NCI-H2107 treated with DMSO at 0.1 percent for 48 hours (cell line): Measurements from ENCODE around the gene LCN15.
"Not testable (repeated sequence)": the region's sequence is repeated elsewhere in the genome, so short reads cannot be mapped to it uniquely, and the experiment has no call there.

Experiments used
- DNase-seq: peaks from one replicate; lab custom pipeline; 2025; ENCODE audit not compliant: unreplicated experiment; lab: John Stamatoyannopoulos, UW

Gene LCN15

GRCh38 chr9:136756134-136756438, 8.2 kb downstream of the LCN15 start:
- DNase-seq, result no peak

- not testable (repeated sequence) for DNase-seq
These were observed 8.8 kb downstream of the LCN15 start for GRCh38 chr9:136755302-136756133.

DNA sequence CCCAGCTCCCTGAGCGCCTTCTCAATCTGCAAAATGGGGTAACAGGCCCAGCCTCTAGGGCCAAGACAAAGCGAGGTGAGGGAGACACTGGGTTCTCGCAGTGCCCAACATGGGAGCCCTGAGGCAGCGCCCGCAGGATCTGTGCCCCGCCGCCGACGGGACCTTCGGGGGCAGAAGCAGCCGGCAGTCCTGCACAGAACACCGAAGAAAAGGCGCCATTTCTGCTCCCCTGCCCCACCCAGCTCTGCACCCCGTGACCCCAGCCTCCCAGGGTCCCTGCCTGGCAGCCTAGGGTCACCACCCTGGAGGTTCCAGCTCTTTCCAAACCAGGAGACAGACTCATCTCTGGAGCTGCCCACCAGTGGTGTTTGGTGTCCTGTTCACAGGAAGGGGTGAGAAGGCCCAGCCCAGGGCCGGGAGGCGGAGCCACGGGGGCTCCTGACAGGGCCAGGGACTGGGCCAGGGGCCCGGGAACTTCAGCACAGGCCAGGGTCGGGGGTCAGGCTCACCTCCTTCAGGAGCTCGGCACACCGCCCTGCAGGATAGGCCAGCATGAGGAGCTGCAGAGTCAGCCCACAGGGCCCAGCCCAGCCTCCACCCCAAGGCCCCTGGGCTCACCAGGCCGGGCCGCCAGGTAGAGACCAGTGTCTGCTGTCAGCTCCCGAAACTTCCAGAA, 9.6 kb downstream of the LCN15 start:
- DNase-seq, result no peak

GRCh38 chr9:136754059-136754572, 10.2 kb downstream of the LCN15 start:
- no peak for DNase-seq

- no peak for DNase-seq
These were observed 10.8 kb downstream of the LCN15 start for GRCh38 chr9:136753371-136754058.

GRCh38 chr9:136751814-136752213, 12.5 kb downstream of the LCN15 start:
- DNase-seq, result no peak

DNA sequence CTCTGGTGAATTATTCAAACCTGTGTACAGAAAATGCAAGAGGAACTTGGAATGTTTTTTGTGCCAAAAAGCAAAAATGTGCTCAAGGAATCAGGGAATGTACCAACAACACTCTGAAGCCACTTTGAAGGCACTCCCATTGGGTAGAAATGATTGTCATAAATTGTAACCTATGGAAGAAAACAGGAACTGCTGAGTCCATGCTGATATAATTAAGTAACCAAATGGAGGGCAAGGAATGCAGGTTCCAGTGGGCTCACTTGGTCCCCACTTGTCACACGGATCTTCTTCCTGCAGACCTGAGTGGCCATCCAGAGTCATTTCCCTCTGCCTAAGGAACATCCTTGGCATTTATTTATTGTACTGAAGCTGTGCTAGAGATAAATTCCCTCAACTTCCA, 13.1 kb downstream of the LCN15 start:
- DNase-seq, result no peak

DNA sequence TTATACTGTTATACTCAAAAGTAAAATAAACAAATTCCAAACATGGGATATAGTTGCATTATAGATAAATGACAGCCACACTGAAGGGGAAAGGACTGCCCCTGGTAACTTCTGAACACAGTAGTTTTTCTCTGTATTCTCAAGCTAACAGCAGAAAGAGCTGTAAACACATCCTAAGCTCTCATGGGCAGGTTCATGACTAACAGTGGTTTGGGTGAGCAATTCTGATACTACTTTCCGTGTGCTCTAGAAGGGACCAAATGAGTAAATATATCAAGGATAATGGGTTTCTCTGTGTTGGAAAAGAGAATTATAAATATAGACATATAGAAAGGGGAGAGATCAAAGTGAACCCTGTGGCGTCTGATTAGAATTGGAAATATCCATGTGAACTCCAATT, 13.8 kb downstream of the LCN15 start:
- DNase-seq, result no peak

- no peak for DNase-seq
These were observed 15.4 kb downstream of the LCN15 start for GRCh38 chr9:136748666-136749611.

DNA sequence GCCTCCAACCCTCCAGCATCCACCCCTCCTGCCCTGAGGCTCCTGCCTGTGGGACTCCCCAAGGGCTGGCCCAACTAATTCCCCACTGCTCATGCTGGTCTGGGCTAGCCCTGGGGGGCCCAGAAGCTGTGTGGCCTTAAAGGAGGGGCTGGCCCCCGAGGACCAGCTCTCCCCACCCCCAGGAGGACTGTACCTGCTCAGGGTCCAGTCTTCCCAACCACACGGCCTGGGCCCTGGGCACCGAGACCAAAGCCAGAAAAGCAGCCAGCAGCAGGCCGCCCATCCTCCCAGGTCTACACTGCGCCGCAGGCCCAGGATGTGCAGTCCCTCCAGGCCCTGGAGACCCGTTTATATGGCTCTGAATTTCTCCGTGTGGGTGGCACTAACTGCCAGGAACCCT, 16.1 kb downstream of the LCN15 start, which contains the start of gene LCN6:
TSS of gene LCN6 (minus strand) at position 325 of the 400 bp plus-strand sequence. CDS start at position 283, 42 bp downstream.
- no peak for DNase-seq

- DNase-seq, result no peak
These were observed 16.9 kb downstream of the LCN15 start for GRCh38 chr9:136747161-136748060.

DNA sequence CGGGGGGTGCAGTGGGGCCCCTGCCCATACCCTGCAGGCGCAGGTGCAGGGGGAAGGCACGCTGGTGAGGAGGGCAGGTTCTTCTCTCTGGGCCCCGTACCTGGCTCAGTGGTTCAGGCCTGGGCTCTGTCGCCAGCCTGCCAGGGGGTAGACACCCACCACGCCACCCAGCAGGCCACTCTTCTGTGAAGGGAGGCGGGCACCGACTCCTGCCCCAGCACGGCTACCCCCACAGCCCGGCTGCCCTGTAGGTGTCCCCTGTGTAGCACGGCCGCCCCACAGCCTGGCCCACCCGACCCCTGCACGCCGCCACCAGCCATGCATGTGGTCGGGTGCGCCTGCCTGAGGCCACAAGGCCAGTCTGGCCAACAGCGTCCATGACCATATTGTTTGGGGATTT, 17.7 kb downstream of the LCN15 start:
- DNase-seq, result no peak

GRCh38 chr9:136746155-136746490, 18.2 kb downstream of the LCN15 start:
- DNase-seq, result no peak

GRCh38 chr9:136745389-136746154, 18.7 kb downstream of the LCN15 start:
- DNase-seq, result no peak

- DNase-seq, result no peak
These were observed 19.5 kb downstream of the LCN15 start for GRCh38 chr9:136744773-136745172.

DNA sequence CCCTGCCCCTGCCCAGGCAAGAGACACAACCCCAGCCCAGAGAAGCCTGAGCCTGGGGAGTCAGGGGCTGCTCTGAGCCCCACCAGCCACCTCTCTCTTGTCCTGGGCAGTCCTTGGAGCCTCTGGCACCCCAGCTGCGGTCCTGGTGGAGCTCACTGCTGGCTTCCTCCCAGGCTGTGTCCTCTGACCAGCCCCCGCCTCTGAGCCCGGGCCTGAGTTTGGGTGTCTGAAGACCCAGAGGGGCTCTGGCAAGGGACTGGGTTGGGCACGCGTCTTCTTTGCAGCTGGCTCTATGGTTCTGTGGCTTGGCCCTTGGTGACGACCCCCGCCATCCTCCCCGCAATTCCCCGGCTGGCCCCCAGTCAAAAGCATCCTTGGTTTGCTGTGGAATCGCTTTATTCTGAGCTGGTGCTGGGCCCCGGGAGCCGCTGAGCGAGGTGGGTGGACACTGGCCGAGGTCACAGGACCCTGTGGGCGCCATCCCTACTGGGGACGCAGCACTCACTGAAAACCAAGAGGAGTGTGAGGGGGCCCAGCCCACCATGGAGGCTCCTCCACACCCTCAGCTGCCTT, 20.6 kb downstream of the LCN15 start:
- DNase-seq, result no peak

GRCh38 chr9:136742591-136743391, 21.5 kb downstream of the LCN15 start, which contains the start of gene LCN10:
Gene LCN10 (minus strand): TSS chr9:136742940. CDS start chr9:136742903, 37 bp downstream.
- no peak for DNase-seq
